EL (cell line): ENCODE measurements around the gene IFT27.

Source experiments
- DNase-seq: peaks from one replicate; pipeline ENCODE4 v3.0.0-alpha.2; 2016

IFT27 gene, protein sequence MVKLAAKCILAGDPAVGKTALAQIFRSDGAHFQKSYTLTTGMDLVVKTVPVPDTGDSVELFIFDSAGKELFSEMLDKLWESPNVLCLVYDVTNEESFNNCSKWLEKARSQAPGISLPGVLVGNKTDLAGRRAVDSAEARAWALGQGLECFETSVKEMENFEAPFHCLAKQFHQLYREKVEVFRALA

DNA sequence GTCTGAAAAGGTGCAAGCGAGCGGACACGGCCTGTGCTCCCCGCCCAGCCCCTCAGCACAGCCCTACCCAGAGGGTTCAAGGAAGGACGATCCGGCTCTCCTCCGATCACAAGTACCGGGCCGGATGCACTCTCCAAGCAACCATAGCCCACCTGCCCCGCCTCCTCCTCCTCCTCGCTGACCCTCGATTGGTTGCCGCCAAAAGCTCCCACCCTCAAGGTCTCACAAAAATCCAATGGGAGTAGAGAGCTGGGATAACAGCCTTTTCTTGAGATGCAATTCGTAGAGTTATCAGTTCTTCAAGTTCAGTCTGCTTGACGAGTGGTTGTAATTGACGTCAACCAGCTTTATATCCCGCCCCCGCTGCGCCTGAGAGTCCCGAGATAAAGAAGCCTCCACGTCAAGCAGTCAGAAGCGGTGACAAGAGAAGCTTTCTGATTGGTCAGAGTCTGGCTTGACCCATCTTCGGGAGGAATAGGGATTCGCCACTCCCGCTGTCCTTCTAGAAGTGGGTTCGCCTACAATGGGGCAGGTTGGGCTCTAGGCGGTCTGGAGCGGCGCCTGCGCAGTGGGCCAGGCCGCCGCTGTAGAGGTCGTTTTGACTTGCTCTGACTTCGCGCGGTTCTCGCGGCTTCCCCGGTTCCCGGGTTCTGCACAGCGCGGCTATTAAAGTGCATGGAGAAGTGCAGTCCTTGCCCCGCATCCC lies at the start of gene IFT27:
Gene IFT27 (minus strand): TSS at position 156 of the 706 bp plus-strand sequence. CDS start 412 bp downstream, outside the sequence.
- DNase-seq: peak; percentile 100

DNA sequence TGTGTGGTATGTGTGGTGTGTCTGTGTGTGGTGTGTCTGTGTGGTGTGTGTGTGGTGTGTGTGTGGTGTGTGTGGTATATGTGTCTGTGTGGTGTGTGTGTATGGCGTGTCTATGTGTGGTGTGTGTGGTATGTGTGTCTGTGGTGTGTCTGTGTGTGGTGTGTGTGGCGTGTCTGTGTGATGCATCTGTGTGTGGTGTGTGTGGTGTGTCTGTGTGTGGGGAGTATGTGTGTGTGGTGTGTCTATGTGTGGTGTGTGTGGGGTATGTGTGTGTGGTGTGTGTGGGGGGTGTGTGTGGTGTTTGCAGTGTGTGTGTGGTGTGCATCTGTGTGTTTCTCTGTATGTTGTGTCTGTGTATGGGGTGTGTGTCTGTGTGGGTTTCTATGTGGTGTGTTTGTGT lies 48.7 kb upstream of the IFT27 start:
- DNase-seq: no peak

DNA sequence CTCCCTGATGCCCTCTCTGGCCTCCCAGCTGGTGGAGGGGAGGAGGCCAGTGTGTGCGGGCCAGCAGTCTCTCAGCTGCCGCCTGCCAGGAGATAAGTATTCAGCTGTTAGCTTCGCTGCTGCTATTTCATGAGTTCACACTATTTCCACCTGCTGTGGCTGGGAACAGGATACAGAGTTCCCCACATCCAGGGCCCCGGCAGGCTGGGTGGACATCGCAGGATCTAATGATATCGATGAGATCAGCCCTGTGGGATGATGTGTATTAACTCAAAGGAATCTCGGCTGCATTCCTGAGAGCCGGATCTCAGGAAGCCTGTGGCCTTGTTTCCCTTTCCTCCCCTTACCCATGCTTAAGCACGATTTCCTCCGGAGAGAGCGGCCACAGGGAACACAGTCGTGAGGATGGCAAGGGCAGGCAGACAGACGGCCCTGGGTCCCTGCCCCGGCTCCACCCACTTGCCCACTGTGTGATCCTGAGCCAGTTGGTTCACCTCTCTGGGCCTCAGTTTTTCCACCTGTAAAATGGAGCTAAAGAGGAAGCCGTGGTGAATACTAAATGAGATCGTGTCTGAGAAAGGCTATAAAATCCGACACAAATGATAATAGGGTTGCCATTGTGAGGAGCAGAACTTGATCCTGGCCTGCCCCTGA lies 47.4 kb upstream of the IFT27 start:
- peak; percentile 47 for DNase-seq

DNA sequence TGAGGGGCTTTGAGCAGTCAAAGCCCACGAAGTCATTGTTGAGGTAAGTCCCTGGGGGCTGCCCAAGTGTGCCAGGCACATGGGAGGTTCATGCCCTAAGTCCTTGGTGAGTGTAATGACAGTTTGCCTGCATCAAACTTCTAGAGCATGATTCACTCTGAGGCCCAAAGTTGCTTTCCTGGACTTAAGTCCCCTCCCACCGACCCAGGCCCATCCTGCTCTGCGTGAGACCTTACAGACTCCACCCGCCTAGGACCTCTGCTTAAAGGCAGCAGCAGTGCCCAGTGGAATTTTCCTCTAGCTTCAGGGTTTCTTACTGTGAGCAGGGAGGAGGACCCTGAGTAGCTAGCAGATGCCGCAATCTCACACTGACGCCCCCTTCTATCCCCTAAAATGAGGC lies 46.7 kb upstream of the IFT27 start:
- no peak for DNase-seq

DNA sequence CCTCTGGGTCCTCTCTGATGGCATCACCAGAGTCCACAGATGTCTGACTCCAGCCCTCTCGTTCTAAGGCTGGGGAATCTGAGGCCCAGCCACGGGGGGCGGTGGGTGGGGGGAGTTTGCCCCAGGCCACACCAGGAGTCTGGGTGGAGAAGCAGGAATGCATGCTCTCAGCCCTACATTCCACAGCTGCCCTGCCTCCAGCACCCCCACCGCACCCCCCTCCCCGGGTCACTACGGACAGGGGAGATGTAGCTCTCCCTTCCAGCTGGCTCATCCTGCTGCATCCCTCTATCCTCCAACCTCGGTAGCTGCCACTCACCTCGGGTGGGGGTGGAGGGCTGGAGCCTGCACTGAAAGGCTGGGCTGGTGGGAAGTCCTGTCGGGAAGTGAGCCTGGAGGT lies 43.2 kb upstream of the IFT27 start:
- no peak for DNase-seq

DNA sequence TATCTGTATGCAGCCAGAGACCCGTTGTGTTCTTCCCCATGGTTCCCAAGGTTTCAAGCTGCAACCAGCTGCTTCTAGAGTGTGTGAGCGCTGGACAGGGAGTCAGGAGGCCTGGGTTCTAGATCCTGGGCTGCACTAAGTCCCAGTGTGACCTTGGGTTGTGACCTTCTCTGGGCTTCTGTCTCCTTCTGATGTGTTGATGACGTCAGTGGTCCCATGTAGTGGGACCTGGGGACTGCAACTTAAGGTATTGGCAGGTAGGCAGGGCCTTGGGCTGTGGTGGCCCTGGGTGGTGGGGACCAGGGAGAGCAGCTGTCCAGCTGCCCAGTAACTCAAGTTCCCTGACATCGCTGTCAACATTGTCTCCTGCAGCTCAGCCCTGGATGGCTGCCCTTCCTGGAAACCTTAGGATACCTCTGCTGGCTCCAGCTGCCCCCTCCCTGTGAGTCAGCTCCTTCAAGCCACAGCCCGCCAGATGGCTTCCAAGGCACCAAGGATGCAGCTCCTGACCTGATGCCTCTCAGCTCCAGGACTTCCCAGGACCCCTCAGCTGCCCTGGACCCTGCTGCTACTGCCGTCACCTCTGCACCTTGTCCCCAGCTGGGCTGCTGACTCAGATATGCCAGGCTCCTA lies 42.2 kb upstream of the IFT27 start:
- DNase-seq: peak; percentile 30

DNA sequence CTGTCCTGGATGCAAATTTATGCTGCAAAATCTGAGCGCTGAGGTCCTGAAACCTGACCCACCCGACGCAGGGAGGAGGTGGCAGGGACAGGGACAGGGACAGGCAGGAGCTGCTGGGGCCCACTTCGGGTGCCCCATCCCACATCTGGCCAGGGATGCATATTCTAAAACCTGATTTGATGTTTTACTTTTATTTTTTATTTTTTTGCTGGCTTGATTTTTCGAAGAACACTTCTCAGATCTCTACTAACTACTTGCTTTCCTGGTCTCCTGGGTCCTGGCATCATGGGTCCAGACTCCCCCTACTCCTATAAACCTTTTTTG lies 41.6 kb upstream of the IFT27 start:
- DNase-seq: no peak

DNA sequence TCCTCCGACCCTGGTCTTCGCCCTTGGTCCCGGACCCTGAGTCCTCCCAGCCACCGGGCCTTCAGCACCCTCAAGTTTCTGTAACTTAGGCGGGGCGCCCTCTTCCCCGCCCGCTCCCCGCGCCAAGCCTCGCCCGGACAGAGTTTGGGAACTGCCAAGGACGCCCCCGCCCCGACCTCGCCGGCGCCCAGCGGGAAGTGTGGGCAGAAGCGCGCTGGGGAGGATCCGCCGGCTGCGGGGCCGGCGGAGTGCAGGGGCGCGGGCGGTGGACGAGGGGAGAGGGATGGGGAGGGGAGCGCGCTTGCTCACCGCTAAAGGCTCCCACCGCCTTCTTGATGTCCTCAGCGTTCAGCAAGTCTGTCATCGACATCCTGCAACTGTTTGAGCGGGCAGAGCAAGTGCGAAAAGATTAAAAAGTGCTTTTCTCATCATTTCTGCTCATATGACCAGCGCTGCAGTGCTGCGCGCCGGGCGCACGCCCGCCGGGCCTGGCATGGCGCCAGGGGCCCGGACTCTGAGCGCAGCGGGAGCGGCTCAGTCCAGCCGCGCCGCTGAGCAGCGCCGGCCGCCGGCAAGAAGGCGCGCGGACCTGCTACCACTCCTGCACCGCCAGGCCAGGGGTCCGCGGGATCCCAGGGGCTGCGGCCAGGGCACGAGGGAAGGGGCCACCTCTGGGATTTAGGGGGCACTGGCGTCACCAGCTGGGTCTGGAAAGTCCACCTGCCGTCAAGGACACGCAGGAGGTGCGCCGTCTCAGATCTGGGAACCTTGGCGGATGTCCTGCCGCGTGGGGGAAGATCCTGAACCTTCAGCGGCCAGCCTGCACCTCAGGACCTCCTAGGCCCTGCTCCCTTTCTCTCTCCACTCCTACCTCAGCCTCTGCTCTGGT lies 41.0 kb upstream of the IFT27 start, which contains the start of gene PVALB:
Gene PVALB (minus strand): TSS at position 400 of the 889 bp plus-strand sequence. CDS start 30 bp downstream, at position 370.
- peak; percentile 30 for DNase-seq

DNA sequence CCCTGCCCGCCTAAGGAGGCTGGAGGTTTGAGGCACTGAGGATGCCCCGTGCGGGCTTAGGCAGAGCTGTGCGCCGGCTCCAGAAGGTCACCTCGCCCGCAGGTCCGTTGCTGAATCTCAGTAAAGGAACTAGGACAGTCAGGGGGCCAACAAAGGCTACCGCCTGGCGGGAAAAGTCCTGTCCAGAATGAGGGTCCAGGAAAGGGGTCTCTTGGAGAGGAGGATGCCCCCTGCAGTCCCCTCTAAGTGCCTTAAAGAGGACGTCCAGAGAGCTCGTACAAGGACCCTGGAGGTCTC lies 40.4 kb upstream of the IFT27 start:
- DNase-seq: no peak

DNA sequence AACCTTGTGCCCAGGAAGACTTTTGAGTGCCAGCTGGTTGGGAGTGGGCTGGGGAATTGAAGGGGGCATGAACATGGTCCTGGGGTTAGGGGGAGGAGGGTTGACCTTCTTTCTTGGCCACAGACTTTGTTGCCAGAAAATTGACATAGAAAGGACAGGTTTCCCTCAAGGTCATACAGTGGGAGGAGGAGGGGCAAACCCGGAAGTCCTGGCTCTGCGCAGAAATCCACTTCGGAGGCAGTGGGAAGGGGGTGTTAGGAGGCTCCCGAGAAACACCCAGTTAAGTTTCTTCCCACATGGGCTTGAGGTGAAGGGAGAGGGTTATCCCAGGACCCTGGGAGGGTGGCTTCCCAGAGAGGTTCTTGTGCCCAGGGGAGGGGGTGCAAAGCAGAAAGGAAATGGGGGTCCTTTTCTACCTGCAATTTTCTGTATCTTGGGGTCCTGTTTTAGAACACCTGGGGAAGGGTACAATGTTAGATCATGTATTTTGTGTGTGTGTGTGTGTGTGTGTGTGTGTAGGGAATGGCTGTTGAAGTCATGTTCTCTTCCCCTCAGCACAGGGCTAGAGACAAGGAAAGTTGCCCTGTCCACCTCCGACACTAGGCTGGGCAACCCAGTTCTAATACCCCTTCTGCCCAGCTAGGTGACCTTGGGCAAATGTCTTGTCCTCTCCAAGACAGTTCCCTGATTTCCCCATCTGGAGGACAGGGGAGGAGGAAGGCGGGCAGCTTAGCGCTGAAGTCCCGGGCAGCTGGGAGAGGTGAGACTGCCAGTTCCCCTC lies 39.8 kb upstream of the IFT27 start:
- DNase-seq: no peak

DNA sequence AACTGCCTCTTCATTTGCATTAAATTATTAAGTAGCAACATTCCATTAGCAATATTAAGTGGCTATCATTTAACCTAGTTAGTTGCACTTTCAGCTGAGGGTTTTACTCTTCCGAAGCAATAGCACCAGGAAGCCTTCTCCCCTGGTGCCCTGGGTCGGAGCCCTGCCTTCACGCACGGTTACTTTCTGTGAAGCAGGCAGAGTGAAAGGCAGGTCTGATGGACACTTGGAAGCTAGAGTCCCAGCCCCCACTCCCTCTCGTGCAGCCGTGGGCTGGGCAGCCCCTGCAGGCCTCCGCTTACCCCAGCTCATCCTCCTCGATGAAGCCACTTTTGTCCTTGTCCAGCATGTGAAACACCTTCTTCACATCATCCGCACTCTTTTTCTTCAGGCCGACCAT lies 38.9 kb upstream of the IFT27 start:
- DNase-seq: no peak

DNA sequence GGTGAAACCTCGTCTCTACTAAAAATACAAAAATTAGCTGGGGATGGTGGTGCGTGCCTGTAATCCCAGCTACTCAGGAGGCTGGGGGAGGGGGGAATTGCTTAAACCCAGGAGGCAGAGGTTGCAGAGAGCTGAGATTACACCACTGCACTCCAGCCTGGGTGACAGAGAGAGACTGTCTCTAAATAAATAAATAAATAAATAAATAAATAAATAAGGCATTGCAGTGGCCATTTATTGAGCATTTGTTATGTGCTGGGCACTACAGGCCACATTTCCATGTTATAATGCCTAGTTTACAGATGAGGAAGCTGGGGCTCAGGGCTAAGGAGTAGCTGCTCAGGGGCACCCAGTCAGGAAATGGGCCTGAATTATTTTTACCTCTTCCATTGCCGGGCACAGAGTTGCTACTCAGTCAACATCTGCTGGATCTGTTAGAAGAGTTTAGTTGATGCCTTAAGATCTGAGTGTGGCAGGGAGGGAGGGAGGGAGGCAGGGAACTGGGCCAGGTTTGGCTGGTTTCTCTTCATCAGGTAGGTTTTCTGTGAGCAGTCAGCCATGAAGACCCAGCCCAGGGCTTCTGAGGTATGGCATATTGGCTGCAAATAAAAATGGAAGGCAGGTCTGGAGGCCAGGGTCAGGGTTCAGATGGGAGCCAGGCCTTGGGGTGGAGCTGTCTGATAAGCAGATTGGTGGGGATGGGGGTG lies 35.3 kb upstream of the IFT27 start:
- no peak for DNase-seq

DNA sequence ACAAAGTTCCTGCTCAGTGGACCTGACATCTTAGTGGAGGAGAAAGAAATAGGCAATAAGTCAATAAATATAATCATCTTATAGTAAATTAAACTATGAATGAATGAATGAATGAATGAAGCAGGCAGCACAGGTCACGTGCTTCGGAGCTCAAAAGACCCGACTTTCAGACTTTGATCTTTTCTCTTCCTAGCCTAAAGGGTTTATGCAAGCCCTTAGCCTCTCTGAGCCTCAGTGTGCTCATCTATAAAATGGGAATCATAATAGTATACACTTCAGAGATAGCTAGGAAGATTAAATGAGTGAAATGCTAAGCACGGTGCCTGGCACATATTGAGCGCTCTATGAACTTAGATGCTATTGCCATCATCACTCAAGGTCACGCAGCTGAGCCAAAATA lies 33.4 kb upstream of the IFT27 start:
- DNase-seq: no peak

DNA sequence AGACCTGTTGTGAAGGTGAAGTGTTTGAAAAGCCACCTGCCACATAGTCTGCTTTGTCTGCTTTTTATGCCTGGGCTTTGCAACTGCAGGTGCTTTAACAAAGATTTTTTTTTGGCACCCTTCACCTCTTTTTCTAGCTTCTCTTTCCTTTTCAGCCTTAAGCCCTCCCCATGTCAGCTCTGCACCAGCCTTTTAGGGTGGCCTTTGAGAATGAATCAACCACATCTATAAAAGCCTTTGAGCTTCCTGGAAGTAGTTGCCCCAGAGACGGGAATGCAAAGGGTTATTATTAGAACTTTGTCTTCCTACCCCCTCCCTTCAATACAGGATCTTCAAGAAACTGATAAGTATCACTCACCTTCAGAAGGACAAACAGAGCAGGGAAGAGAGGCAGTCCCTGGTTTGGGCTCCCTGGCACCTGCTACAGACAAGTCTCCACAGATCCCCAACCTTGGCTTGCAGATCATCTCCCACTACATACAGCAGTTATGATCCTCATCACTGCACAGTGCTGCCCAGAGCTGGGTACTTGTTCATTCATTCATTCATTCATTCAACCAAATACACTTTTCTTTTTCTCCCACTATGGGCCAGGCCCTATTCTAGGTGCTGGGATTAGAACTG lies 32.9 kb upstream of the IFT27 start:
- no peak for DNase-seq

DNA sequence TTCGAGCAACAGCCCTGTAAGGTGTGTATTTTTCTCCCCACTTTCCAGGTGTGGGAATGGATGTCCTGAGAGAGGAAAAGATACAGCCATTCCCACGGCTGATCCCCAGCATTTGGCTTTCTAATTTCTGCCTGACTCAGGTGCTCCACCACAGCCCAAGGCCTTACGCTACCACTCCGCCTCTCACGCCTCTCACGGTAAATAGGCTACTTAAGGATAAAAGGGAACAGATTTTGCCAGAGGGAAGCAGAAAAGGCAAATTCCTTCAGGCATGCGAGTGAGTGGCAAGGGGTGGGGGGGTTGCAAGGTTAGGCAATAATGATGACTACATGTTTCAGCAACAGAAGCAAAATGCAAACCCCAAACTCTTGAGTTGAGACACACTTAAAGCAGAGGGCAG lies 31.7 kb upstream of the IFT27 start:
- no peak for DNase-seq

DNA sequence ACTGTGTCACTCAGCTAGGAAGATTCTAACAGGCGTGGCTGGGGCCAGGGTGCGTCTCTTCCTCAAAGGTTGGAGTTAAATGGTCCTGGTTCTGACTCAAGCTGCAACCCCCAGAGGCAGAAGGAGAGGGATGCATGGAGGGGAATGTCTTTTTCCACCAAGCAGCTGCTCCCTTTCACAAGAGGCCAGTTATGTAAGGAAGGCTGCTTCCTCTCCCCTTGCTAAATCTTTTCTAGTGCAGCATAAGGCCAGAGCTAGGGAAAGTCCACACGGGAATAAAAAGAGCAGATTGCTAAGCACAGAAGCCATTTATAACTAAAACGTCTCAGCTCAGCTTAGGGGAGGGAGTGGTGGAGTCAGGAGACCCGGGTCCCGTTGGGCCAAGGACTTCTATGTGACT lies 30.9 kb upstream of the IFT27 start:
- DNase-seq: no peak

DNA sequence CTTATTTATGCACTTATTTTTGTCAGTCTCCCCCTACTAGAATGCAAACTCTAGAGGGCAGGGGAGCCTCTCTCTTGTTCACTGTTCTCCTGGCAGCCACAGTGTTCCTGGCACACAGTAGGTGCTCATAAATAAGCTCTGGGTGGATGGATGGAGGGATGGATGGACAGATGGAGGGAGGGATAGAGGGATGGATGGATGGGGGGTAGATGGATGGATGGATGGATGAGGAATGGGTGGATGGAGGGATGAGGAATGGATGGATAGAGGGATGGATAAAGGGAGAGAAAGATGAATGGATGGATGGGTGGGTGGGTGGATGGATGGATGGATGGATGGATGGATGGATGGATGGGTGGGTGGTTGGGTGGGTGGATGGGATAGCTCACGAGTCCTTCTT lies 27.4 kb upstream of the IFT27 start:
- no peak for DNase-seq

DNA sequence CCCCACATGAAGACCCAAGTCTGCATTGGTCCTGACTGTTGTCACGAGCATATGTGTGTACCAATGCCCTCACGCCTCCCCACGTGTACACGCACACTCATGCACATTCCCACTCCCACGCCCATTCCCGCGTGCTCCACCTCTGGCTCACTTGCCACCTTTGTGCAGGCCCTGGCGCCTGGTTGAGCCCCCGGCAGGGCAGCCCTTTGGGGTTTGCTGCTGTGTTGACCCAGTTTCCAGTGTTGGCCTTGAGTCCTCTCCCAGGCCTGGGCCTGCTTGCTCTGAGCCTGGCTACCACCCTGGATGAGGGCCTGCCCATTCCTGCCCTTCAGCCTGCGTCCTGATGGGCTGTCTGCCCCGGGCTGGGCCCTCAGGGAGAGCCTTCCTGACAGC lies 22.8 kb upstream of the IFT27 start:
- no peak for DNase-seq

DNA sequence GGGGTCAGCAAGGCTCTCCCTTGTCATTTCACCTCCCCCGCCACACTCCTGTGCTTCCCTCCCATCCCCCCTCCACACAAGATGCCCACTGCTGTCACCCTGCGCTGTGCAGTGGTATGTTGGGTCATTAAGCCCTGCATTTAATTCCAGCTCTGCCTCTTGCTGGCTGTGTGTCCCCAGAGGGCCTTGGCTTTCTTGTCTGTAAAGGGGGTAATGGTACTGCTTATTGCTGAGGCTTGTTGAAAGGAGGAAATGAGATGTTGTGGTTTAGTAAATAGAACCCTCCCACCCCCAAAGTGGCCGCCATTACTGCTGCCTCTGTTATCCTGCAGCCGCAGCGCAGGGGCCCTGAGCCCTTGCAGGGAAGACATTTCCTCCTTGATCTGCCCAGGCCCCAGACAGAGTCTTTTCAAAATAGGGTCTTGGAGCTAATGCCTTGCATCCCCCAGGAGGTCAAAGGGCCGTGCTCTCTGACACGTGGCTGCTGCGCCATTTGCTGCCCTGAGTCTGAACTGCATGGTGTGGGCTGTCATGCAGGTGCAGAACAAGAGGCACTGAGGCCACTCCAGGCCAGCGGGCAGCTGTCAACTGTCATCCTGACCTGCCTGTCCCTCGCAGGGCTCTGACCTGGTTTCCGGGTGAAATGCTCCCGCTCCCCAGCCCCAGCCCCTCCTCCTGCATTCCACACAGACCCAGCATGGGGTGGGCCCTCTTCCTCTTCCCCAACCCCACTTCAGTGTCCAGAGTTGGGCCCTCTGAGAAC lies 22.2 kb upstream of the IFT27 start:
- no peak for DNase-seq

DNA sequence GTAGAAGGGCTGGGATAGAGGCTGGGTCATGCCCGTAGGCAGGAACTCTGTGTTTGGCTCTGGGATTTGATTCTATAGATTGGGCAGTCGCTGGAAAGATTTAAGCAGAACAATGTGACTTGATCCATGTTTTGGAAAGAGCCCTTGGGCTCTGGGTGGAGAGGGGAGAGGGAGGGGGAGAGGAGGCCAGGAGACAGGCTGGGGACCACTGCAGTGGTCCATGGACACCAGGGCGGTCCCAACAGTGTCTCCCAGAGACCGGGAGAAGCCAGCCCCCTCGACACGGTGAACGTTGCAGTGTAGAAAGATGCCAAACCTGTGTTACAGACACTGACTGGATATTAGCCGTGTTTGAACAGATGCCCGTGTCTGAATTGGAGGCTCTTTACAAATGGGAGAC lies 21.5 kb upstream of the IFT27 start:
- DNase-seq: no peak
